GM21723 (cell line): ENCODE data around the gene LBP.
"Not testable (repeated sequence)": the region's sequence is repeated elsewhere in the genome, so short reads cannot be mapped to it uniquely, and the experiment has no call there.

ENCODE experiments used
- ATAC-seq: cut with Tn5 transposase; IDR thresholded peaks from one replicate; pipeline ENCODE4 v1.9.1; 2021; ENCODE audit warnings: mild to moderate bottlenecking, moderate library complexity; ENCODE audit not compliant: unreplicated experiment

LBP gene

GRCh38 chr20:38346741-38347140, 459 bp downstream of the LBP start:
- ATAC-seq, result no peak

DNA sequence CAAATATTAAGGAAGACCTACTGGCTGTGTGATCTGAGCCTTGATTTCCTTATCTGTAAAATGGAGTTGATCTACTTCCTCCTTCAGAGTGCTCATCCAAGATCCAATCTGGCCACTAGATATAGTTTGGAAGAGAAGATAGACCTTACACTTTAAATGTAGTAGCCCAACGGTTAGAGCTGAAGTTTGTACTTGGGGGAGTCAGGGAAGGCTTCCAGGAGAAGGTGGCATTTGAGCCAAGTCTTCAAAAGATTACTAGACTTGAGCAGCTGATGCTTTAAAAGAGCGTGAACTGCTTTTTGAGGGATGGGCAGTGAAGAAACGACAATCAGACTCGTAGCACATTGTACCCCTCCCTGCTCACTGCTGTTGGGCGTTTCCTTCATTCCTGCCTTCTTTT, 3.6 kb downstream of the LBP start:
- no peak for ATAC-seq

- ATAC-seq, result no peak
These were observed 4.8 kb downstream of the LBP start for GRCh38 chr20:38350879-38351775.

- no peak for ATAC-seq
These were observed 7.0 kb downstream of the LBP start for GRCh38 chr20:38353316-38353715.

DNA sequence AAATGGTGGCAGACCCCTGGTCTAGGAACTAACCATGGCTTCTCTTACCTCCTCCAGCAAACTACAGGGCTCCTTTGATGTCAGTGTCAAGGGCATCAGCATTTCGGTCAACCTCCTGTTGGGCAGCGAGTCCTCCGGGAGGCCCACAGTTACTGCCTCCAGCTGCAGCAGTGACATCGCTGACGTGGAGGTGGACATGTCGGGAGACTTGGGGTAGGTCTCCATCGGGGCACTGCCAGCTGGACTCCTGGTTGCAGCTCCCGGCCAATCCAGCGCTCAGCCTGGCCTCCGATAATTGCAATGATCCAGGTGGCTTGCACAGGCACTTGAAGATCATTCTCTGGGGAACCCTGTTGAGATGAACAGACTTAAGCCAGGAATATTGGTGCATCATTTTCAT, 7.9 kb downstream of the LBP start:
- no peak for ATAC-seq

DNA sequence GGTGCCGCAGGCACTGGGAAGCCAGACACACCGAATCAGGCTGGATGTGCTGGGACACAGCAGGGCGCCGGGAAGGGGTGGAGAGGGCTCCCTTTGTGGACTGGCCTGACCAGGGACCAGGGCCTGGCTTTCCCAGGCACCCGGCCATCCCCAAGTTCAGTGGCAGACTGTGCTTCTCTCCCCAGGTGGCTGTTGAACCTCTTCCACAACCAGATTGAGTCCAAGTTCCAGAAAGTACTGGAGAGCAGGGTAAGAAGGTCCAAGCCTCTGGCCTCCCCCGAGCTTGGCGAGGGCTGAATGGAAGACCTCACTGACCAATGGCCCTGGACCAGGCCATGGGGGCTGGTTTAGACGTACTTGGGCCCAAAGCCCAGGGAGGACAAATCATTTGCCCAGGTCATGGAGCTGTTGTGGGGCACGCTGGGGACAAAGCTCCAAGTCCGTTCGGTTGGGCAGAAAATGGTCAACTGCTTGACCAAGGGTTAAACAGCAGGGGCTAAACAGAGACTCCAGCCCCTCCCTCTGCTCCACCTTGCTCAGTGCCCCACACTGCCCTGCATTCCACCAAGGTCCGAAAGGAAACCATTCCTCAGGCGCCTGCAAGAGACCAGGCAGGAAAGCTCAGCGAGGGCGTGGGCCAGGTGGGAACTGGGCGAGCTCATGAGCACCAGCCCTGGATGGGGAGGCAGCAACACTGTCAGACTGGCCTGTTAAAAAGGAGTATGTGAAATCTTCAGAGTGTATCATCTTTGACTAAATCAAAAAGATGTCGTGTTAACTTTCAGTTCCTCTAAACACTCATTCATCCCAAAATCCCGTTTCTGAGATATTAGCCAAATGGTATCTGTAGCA, 9.1 kb downstream of the LBP start:
- ATAC-seq, result no peak

DNA sequence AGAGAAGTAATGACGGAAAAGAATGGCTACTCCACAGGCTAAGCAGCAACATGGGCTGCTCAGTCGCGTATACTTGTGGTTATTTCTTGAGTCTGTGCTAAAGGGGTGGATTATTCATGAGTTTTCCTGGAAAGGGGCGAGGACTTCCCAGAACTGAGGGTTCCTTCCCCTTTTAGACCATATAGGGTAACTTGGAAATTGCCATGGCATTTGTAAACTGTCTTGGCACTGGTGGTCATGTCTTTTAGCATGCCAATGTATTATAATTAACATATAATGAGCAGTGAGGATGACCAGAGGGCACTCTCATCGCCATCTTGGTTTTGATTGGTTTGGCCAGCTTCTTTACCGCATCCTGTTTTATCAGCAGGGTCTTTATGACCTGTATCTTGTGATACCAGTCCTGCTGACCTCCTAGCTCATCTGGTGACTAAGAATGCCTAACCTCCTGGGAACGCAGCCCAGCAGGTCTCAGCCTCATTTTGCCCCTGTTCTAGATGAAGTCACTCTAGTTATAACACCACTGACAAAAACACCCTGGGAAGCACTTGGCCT, 11.4 kb downstream of the LBP start:
- ATAC-seq, result no peak

GRCh38 chr20:38358556-38358955, 12.3 kb downstream of the LBP start:
- no peak for ATAC-seq

DNA sequence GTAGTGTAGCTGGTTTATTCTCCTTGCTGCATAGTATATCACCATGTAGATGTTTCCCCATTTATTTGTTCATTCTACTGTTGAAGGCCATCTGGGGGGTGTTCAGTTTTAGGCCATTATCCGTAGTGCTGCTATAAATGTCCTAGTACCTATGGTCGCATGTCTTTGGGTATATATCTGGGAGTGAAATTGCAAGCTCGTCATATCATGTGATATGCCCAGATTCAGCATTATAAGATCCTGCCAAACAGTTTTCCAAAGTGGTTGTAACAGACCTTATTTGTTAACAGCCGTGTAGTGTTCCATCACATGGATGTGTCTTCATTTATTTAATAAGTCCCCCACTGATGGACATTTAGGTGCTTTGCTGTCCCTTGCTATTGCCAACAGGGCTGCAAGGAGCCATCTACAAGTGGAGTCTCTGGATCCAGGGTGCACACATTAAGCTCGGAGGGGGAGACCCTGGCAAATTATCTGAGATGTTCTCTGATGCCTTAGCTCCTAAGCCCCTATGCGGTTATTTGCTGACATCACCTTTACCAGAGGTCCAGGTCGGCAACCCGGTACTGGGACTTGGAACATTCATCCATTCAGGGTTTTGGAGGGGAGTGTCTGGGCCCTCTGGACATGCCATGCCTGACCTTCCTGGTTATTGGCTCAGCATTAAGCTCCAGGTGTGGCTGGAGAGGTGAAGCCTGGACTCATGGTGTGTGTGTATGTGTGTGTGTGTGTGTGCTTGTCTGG, 16.9 kb downstream of the LBP start:
- ATAC-seq, result no peak

- ATAC-seq, result no peak
These were observed 23.1 kb downstream of the LBP start for GRCh38 chr20:38369389-38369788.

GRCh38 chr20:38372806-38373205, 26.5 kb downstream of the LBP start:
- ATAC-seq, result no peak

DNA sequence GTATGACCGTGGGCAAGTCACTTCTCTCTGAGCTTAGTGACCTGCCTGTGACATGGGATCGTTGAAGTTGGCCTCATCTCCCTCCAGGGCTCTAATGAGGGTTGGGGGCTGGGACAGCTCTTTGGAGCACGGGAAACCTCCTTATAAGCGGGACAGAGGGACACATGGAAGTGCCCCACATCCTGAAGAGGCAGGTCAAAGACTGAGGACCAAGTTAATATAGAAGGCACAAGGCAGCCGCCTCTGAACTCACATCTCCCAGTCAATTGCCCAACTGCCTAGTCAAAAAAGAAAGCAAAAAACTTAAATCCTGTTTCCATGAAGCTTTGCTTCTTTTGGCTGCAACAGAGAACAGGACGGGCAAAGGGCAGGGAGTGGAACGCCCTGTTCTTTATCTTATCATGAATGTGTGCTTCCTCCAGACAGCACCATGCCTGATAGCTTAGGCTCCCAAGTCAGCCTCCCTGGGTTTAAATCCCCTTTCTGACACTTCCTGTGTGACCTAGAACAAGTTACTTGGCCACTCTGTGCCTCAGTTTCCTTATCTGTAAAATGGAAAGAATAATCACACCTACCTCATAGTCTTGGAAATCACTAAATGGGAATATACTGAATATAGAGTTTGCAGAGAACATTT, 27.1 kb downstream of the LBP start:
- no peak for ATAC-seq

DNA sequence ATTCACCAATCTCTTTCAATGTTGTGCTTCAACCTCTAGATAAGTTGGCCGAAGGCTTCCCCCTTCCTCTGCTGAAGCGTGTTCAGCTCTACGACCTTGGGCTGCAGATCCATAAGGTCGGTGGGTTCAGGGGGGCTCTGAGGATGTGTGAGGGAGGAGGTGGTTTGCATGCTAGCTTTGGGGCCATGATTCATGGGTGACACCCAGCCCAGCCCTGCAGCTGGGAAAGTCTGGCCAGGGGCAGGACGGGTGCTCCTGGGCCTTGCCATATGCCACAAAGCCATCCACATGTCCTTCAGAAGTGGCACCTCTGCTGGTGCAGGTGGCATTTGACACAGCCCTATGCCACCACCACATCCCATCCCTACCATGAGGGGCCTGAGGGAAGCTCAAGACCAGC, 27.6 kb downstream of the LBP start:
- ATAC-seq, result no peak

GRCh38 chr20:38377039-38377685, 30.9 kb downstream of the LBP start:
- no peak for ATAC-seq

- ATAC-seq, result not testable (repeated sequence)
These were observed 31.6 kb downstream of the LBP start for GRCh38 chr20:38377838-38378237.

DNA sequence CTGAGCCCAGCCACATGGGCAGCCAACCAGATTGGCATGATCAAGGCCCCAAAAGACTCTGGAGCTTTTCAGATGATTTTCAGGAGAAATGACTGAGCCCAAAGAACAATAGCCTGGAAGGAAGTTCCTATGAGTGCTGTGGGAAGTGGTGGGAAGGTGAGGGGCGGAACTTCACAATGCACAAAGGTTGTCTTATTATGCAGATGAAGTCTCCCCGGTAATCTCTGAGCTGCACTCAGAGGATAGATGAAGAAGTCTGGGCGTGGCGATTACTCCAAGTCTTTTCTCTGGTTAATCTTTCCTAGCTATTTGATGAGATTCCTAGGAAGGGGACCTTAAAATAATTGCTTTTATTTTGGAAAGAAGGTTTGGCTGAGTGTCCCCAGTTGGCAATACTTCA, 36.9 kb downstream of the LBP start:
- ATAC-seq, result no peak

GRCh38 chr20:38386004-38386403, 39.7 kb downstream of the LBP start:
- no peak for ATAC-seq

GRCh38 chr20:38386851-38387250, 40.6 kb downstream of the LBP start:
- ATAC-seq, result no peak

DNA sequence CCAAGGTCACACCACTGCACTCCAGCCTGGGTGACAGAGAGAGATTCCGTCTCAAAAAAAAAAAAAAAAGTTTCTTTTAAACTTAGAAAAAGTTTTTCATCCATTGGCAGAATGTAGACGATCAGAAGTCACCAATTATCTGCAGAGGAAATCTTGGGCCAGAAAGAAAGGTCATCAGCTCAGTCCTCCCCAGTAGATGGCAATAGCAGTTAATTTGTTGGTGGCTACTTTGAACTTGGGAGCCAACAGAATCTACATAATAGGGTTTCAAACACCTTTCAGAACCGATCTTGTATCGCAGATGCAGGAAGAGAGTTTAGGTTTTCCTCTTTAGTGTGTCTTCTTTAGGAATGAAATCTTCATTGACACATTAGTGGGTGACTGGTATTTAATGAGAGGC, 41.7 kb downstream of the LBP start:
- ATAC-seq, result no peak

GRCh38 chr20:38392356-38392755, 46.1 kb downstream of the LBP start:
- no peak for ATAC-seq
